HL-60 (cell line): ENCODE results near the gene FOXF1.

Experiments used
- CTCF ChIP-seq: IDR thresholded peaks from one replicate; pipeline ENCODE4 v1.5.1; 2011; ENCODE audit warnings: low read length, control low read depth, inconsistent platforms; ENCODE audit not compliant: insufficient read depth
- GABPA ChIP-seq: IDR thresholded peaks from 2 replicates; pipeline ENCODE4 v1.6.1; 2012; ENCODE audit warnings: low read depth
- POLR2AphosphoS5 ChIP-seq: IDR thresholded peaks from 2 replicates; pipeline ENCODE4 v1.6.1; 2012; ENCODE audit warnings: low read depth
- SPI1 ChIP-seq: IDR thresholded peaks from 2 replicates; pipeline ENCODE4 v1.6.1; 2012; ENCODE audit warnings: low read depth, mild to moderate bottlenecking, borderline replicate concordance
- TF ChIP-seq, protein P1 (sequence below): IDR thresholded peaks from 2 replicates; pipeline ENCODE4 v1.6.1; 2012; ENCODE audit warnings: low read depth; ENCODE audit not compliant: insufficient replicate concordance

DNA sequence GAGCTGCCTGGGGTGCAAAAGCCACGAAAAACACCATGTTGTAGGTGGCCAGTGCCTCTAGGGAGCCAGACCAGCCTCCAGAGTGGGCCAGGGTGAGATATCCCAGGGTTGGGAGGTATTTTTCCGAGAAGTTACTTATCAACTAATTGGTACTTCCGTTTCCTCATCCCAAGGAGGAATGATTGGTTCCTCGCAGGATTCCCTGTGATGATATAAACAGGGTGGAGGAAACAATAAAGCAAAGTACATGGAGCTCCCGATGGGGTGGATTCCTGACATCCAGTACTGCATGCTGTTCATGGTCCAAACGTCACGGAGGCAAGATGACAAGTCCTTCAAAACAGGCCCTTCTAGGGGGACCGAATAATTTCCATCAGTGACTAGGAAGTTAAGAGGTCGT, 39.4 kb upstream of the FOXF1 start:
- TF ChIP-seq CTCF, result no peak
- TF ChIP-seq, protein P1, sequence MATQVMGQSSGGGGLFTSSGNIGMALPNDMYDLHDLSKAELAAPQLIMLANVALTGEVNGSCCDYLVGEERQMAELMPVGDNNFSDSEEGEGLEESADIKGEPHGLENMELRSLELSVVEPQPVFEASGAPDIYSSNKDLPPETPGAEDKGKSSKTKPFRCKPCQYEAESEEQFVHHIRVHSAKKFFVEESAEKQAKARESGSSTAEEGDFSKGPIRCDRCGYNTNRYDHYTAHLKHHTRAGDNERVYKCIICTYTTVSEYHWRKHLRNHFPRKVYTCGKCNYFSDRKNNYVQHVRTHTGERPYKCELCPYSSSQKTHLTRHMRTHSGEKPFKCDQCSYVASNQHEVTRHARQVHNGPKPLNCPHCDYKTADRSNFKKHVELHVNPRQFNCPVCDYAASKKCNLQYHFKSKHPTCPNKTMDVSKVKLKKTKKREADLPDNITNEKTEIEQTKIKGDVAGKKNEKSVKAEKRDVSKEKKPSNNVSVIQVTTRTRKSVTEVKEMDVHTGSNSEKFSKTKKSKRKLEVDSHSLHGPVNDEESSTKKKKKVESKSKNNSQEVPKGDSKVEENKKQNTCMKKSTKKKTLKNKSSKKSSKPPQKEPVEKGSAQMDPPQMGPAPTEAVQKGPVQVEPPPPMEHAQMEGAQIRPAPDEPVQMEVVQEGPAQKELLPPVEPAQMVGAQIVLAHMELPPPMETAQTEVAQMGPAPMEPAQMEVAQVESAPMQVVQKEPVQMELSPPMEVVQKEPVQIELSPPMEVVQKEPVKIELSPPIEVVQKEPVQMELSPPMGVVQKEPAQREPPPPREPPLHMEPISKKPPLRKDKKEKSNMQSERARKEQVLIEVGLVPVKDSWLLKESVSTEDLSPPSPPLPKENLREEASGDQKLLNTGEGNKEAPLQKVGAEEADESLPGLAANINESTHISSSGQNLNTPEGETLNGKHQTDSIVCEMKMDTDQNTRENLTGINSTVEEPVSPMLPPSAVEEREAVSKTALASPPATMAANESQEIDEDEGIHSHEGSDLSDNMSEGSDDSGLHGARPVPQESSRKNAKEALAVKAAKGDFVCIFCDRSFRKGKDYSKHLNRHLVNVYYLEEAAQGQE, result no peak
- no peak for TF ChIP-seq SPI1
- TF ChIP-seq POLR2AphosphoS5, result no peak
- no peak for TF ChIP-seq GABPA
